HepG2 (cell line): ENCODE measurements around the gene IPO9. TPM values are rescaled to one million over a fixed set of nuclear protein-coding genes. Genes with fewer than 3 reads are reported as not detected.

ENCODE experiments used
- ATAC-seq: fragments of 200-7000 bp; cut with Tn5 transposase; 3 replicates; pipeline ENCODE4 v1.9.1; 2020; ENCODE audit warnings: mild to moderate bottlenecking, moderate library complexity
- BruUV-seq: library from RNA; stranded (reverse); fragments of 400-500 nt; replicated peaks from 2 replicates; lab custom pipeline; 2021; lab: Mats Ljungman, UMichigan
- CTCF ChIA-PET: fragments of 300-600 bp; formaldehyde crosslinking; extraction: SDS; loops from one replicate; lab custom pipeline; 2021; ENCODE audit warnings: low total read pairs, inconsistent platforms, low intra/inter-chr PET ratio; lab: Yijun Ruan, JAX
- POLR2A ChIA-PET: fragments of 350-600 bp; sonication (Branson Sonifier 250); formaldehyde crosslinking; loops from one replicate; lab custom pipeline; 2020; ENCODE audit warnings: antibody characterized with exemption, inconsistent platforms; lab: Yijun Ruan, JAX
- DNase-seq: peaks from one replicate; pipeline ENCODE4 v3.0.0-alpha.2; 2015; ENCODE audit warnings: low spot score
- FAIRE-seq: peaks from 3 replicates; lab custom pipeline; 2011; peaks lifted over from hg19 to GRCh38; lab: Jason Lieb, UNC
- H2AFZ ChIP-seq: one replicate; pipeline ENCODE4 v1.6.1; 2011; ENCODE audit warnings: low read length, inconsistent platforms
- H3K27ac ChIP-seq: fragments of 300-600 bp; 3 replicates; pipeline ENCODE4 v1.8.0; 2011; ENCODE audit warnings: mixed run types, mild to moderate bottlenecking, mixed read lengths, low read length, inconsistent platforms; ENCODE audit not compliant: insufficient read depth; ENCODE audit errors: extremely low read length
- H3K27me3 ChIP-seq, 2 experiments: fragments of 200-600 bp in 1 of 2; 2 replicates in 1 of 2; 3 replicates in 1 of 2; pipeline versions ENCODE4 v1.6.0 to v1.8.0; 2011; ENCODE audit warnings: low read length in 2 of 2, mild to moderate bottlenecking in 2 of 2, moderate library complexity in 2 of 2, inconsistent platforms in 1 of 2; ENCODE audit not compliant: insufficient read depth in 2 of 2, control insufficient read depth in 1 of 2
- H3K36me3 ChIP-seq, 2 experiments: fragments of 200-600 bp in 1 of 2; replicated peaks in 1 of 2; 2 replicates in 1 of 2; 3 replicates in 1 of 2; pipeline versions ENCODE4 v1.5.1 to v1.8.0; 2011; ENCODE audit warnings: low read length in 2 of 2, inconsistent platforms in 1 of 2; ENCODE audit not compliant: insufficient read depth in 2 of 2, control insufficient read depth in 1 of 2
- H3K4me1 ChIP-seq: 2 replicates; pipeline ENCODE4 v1.5.1; 2012; ENCODE audit warnings: low read length, inconsistent platforms; ENCODE audit not compliant: insufficient read depth
- H3K4me2 ChIP-seq: 2 replicates; pipeline ENCODE4 v1.6.0; 2011; ENCODE audit warnings: low read depth, low read length, inconsistent platforms
- H3K4me3 ChIP-seq, 3 experiments: fragments of 200-600 bp in 1 of 3; sonication (generic), shearing (Covaris generic) in 1 of 3; replicated peaks in 1 of 3; 2 replicates each; pipeline ENCODE4 v1.5.1; 2011 to 2016; ENCODE audit warnings: low read length in 3 of 3, inconsistent platforms in 2 of 3, low read depth in 2 of 3, mild to moderate bottlenecking in 2 of 3, control low read depth in 1 of 3, mixed read lengths in 1 of 3; ENCODE audit not compliant: insufficient read depth in 1 of 3
- H3K79me2 ChIP-seq: one replicate; pipeline ENCODE4 v1.6.1; 2011; ENCODE audit warnings: low read length, inconsistent platforms; ENCODE audit not compliant: insufficient read depth
- H3K9ac ChIP-seq: 2 replicates; pipeline ENCODE4 v1.6.0; 2011; ENCODE audit warnings: mild to moderate bottlenecking, low read depth, low read length, inconsistent platforms; ENCODE audit not compliant: insufficient read depth
- H3K9me3 ChIP-seq: 2 replicates; pipeline ENCODE4 v1.5.1; 2012; ENCODE audit warnings: mild to moderate bottlenecking, low read length
- H4K20me1 ChIP-seq: 2 replicates; pipeline ENCODE4 v1.6.0; 2011; ENCODE audit warnings: inconsistent platforms, mild to moderate bottlenecking, low read length, moderate library complexity; ENCODE audit not compliant: insufficient read depth
- FOSL2 ChIP-seq: sonication (generic); formaldehyde crosslinking; IDR thresholded peaks from 2 replicates; pipeline ENCODE4 v1.4.0; 2020; ENCODE audit warnings: missing genetic modification reagents
- KLF15 ChIP-seq: sonication (generic); formaldehyde crosslinking; IDR thresholded peaks from 2 replicates; pipeline ENCODE4 v1.8.1; 2023; ENCODE audit warnings: borderline replicate concordance, mild to moderate bottlenecking, inconsistent platforms, missing genetic modification reagents, mixed read lengths
- NCOR1 ChIP-seq: fragments of 200-600 bp; sonication (generic); IDR thresholded peaks from 2 replicates; pipeline ENCODE4 v1.7.0; 2017; ENCODE audit warnings: antibody characterized with exemption, low read length, borderline replicate concordance
- SAP130 ChIP-seq: IDR thresholded peaks from 2 replicates; pipeline ENCODE4 v1.6.1; 2016; ENCODE audit warnings: low read depth
- SIX1 ChIP-seq: sonication (generic); formaldehyde crosslinking; IDR thresholded peaks from 2 replicates; pipeline ENCODE4 v1.4.0; 2020; ENCODE audit warnings: missing genetic modification reagents, borderline replicate concordance
- USF2 ChIP-seq, 2 experiments: sonication (generic) in 1 of 2; formaldehyde crosslinking in 1 of 2; IDR thresholded peaks; 2 replicates each; pipeline versions ENCODE4 v1.5.1 to v1.6.1; 2011 to 2020; ENCODE audit warnings: borderline replicate concordance in 1 of 2, low read depth in 1 of 2, low read length in 1 of 2, mild to moderate bottlenecking in 1 of 2, missing genetic modification reagents in 1 of 2, moderate library complexity in 1 of 2
- ZBTB10 ChIP-seq: sonication (generic); formaldehyde crosslinking; IDR thresholded peaks from 2 replicates; pipeline ENCODE4 v1.4.0; 2020; ENCODE audit warnings: missing genetic modification reagents, borderline replicate concordance
- ZNF263 ChIP-seq: sonication (generic); formaldehyde crosslinking; IDR thresholded peaks from 2 replicates; pipeline ENCODE4 v1.4.0; 2020; ENCODE audit warnings: missing genetic modification reagents
- ZNF644 ChIP-seq: IDR thresholded peaks from 2 replicates; pipeline ENCODE4 v1.6.1; 2016; ENCODE audit warnings: low read depth
- WGBS: methylation state at CpG from one replicate; pipeline ENCODE4 v1.1.6; 2017; ENCODE audit warnings: low lambda C conversion rate; 5-methylcytosine and 5-hydroxymethylcytosine counted together
- in situ Hi-C: cut with HindIII; loops from 2 replicates; pipeline ENCODE4 v1.10.0; 2017; ENCODE audit warnings: low pct_unique_long_range_greater_than_20kb; ENCODE audit not compliant: extremely low pct_ligation_motif_present
- intact Hi-C: fragments of 100-400 bp; cut with micrococcal nuclease; formaldehyde crosslinking; loops from one replicate; pipeline ENCODE4 v1.10.0; 2022; ENCODE audit not compliant: unreplicated experiment
- polyA plus RNA-seq, 8 experiments: library from polyadenylated mRNA; depleted of rRNA in 3 of 8; stranded (reverse) in 7 of 8; unstranded in 1 of 8; fragments of >200 nt; fragmentation: Illumina TruSeq in 4 of 8; extraction: Trizol in 4 of 8; gene quantifications; 2 replicates each; pipeline versions ENCODE4 v1.2.1 to v1.2.3, GENCODE V29; 2011 to 2016; ENCODE audit warnings: low read depth in 4 of 8, missing spikeins in 1 of 8, mixed read lengths in 1 of 8; ENCODE audit not compliant: insufficient read depth in 1 of 8
- total RNA-seq, 5 experiments: library from RNA; depleted of rRNA; stranded (reverse); fragments of >200 nt; fragmentation: Illumina TruSeq; extraction: Trizol; gene quantifications; 2 replicates each; pipeline ENCODE4 v1.2.3, GENCODE V29; 2016; ENCODE audit warnings: low read depth in 1 of 5

Gene IPO9
- total and polyA plus RNA-seq, 2 of the 13 experiments (the other 11 are each of a cell fraction or from before 2014, with no cell fraction given) = 31.0 to 34.8 TPM

- Histone ChIP-seq H2AFZ (no peak overlapping the region), H3K9me3 (no peaks in the 10 kb centered on the region), H3K4me2 (no peak overlapping the region), H3K4me1 (peaks cover 29% of the 10 kb centered on the region), H3K9ac (no peak overlapping the region), H3K27ac (no peak overlapping the region), H3K4me3 (no peak overlapping the region), H4K20me1 (no peaks in the 10 kb centered on the region), H3K36me3 (no peaks in the 10 kb centered on the region), H3K79me2 (no peaks in the 10 kb centered on the region), H3K27me3 (peaks cover 5 to 36% of the 10 kb centered on the region in 2 experiments; a peak in 3 of 5 replicates)
- in situ Hi-C loops = no loop called here
- WGBS = 47% methylated on average over 5 of the region's 5 CpGs
- DNase-seq (no peak), ATAC-seq (no peak), FAIRE-seq (no peak)
- peak; percentile 32; the same call in 1 of the 2 replicates for TF ChIP-seq FOSL2 (CRISPR knock-in tag)
- peak; percentile 10; the same call in 1 of the 2 replicates for TF ChIP-seq USF2 (IDR thresholded peaks at IDR 0.05; ENCODE audit: low read depth, low read length)
- TF ChIP-seq USF2 (CRISPR knock-in tag; IDR thresholded peaks at IDR 0.05; ENCODE audit: borderline replicate concordance) = no peak
- no peak for TF ChIP-seq ZNF263
- TF ChIP-seq SAP130 (CRISPR knock-in tag) = peak; percentile 41; the same call in 1 of the 2 replicates
- TF ChIP-seq NCOR1 = no peak
- TF ChIP-seq KLF15 (CRISPR knock-in tag) = no peak
- TF ChIP-seq ZNF644 (CRISPR knock-in tag) = peak; percentile 23; the same call in 1 of the 2 replicates
- no peak for TF ChIP-seq SIX1 (CRISPR knock-in tag)
- no peak for TF ChIP-seq ZBTB10
- CTCF ChIA-PET = no interaction called here
- BruUV-seq = no TSS peak
- intact Hi-C loops = loop anchor here (5.0 kb wide), 1 partner anchor 95 kb away; the partner anchor contains the start of gene RNPEP
- POLR2A ChIA-PET = no interaction called here
Measured at GRCh38 chr1:201887116-201887866, 58.3 kb downstream of the IPO9 start.
